HG03159 (cell line): ENCODE results near the gene SLF1.
"Not testable (repeated sequence)": the region's sequence is repeated elsewhere in the genome, so short reads cannot be mapped to it uniquely, and the experiment has no call there.

ENCODE experiments used
- ATAC-seq: cut with Tn5 transposase; IDR thresholded peaks from one replicate; pipeline ENCODE4 v1.9.1; 2021; ENCODE audit warnings: mild to moderate bottlenecking, moderate library complexity; ENCODE audit not compliant: unreplicated experiment

SLF1 gene

DNA sequence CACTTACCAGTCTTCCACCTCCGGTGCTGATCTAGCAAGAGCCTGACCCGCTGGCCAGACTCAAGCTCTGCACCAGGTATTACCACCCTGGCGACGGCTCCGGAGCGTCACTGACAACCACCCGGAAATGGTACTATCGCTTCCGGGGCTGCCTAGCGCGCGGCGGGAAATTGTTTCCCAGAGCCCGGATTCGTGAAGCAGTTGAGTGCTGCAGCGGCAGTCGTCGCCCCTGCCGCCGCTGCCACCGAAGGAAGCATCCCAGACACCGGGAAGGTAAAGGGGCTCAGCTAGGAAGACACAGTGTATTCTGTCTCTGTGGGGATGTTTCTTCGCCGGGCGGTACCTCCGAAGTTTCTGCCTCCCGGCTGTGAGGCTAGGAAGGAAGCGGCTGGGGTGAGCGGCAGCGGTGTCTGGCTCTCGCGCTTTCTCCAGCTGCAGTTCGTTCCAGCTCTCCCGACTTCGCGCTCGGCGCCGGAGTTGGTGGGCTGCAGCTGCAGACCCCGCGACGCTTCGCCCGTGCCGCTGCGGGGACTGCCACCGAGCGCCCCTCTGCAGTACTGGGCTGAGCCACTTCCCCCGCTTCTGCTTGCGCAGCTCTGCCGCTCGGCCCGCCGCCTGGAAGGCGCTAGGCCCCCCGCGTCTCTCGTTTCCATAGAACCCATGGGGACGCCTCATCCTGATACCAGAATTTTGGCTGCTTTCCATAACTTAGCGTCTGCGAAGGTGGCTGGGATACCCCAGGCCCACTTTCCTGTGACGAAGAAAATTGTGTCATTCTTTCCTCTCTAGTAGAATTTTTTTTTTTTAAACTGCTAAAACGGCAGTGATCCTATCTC lies at the start of gene SLF1, which contains the start of gene KIAA0825:
TSS of gene SLF1 (plus strand) at position 177 of the 836 bp plus-strand sequence. CDS start 10,142 bp downstream, outside the sequence.
TSS of gene KIAA0825 (minus strand) at position 112 of the 836 bp plus-strand sequence. CDS start 81,478 bp downstream, outside the sequence.
- peak; percentile 97 for ATAC-seq

DNA sequence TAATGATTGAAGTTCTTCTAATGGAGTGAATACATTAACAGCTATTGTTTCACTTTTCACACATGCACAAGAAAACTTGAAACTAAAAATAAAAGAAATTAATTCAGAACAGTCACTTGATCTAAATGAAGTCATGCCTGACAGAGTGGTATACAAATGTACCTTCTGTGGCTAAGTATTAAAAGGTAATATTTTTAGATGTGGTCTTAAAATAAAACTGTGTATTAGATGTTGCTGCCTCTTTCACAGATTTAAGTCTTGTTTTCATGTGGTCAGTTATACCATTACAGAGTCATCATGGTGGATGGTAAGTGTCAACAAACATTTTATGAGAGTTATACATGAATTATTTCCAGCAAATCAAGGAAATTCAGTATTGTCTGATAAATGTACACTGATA lies 47.1 kb upstream of the SLF1 start:
- ATAC-seq, result no peak

GRCh38 chr5:94573349-94573748 lies 45.1 kb upstream of the SLF1 start:
- ATAC-seq, result not testable (repeated sequence)

DNA sequence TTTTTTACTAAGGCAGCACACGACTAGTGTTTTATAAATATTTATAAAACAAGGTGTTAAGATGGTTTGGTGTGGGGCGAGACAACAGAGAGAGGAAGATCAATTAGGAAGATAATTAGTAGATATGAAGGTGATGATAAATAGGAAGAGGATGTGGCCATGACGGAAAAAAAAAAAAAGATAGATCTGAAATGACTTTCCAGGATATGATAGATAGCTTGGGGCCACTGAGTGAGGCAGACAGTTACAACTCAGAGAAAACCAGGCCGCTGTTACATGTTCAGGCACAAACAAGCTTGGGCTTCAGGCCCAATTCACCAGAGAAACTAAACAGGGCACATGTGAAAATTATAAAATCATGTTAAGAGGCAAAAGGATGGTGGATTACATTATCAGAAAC lies 43.3 kb upstream of the SLF1 start:
- ATAC-seq, result no peak

DNA sequence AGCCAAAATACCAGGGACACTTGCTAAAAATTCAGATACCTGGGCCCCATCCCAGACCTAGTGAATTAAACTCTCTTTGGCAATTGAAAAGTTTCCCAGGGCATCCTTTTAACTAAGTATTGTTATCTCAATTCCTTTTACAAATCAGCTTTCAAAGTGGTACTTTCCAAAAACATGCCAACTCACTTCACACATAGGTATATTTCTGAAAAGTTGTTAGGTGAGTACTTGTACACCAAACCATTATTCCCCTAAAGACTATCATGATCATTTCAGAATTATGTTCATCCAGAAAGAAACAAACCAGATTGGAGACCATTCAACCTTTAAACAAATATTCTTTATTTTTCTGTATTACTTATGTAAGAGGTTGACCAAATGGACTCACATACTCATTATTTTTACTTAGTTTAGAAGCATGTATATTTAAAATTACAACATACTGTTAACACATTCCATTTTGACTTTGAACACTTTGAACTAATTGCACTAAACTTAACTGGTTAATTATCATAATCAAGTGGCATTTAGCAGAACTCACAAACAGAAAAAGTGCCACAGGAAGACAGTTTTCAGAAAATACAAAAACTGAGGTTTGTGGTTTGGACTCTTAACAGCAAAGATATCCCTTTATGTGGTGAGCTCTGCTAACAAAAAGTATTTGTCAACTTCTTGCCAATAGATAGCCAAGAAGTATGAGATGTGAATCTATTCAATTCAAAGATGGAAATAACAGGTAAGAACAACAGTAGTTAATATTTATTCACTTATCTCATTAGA lies 40.8 kb upstream of the SLF1 start:
- ATAC-seq, result peak; percentile 82

- no peak for ATAC-seq
Observed at GRCh38 chr5:94595281-94595840, 23.1 kb upstream of the SLF1 start.

- no peak for ATAC-seq
Observed at GRCh38 chr5:94613583-94613982, 4.9 kb upstream of the SLF1 start.

- no peak for ATAC-seq
Observed at GRCh38 chr5:94614156-94614805, 4.2 kb upstream of the SLF1 start.

- ATAC-seq, result no peak
Observed at GRCh38 chr5:94615862-94616261, 2.6 kb upstream of the SLF1 start.

- peak; percentile 24 for ATAC-seq
Observed at GRCh38 chr5:94618029-94618492, 408 bp upstream of the SLF1 start.

GRCh38 chr5:94620256-94620655 lies 1.8 kb downstream of the SLF1 start:
- ATAC-seq, result no peak

DNA sequence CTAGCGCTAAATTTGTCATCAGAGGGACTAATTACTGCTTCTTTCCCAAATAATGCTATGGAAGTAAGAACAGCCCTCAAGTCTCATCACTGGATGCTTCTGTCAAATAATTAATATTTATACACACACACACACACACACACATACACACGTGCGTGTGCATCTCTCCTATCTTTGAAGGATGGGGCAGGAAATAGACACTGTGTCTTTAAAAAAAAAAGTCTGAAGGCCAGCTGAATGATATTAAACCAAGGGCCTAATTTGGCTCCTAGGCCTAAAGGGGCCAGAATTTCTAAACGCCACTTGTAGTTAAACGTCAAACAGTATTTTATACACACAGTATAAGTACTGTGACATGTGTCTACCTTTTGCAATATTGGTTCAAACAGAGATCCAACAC lies 3.3 kb downstream of the SLF1 start:
- no peak for ATAC-seq

- ATAC-seq, result no peak
Observed at GRCh38 chr5:94623011-94623410, 4.5 kb downstream of the SLF1 start.

GRCh38 chr5:94623877-94624276 lies 5.4 kb downstream of the SLF1 start:
- ATAC-seq, result no peak

DNA sequence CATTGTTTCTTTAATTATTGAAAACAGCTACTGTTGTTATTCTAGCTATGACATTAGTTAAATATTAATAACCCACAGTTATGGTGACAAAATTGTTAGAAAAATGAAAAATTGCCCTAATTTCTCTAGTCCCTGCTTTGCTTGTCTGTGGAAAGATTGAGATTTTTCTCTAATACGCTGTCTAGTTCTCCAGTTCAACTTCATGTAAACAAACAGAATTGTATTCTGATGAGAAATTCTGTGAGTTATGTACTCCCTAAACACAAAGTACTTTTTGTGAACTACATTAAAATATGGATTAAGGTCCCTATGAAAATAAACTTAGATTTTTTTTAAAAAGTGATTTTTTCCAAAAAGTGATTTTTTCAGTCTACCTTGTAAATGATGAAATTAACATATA lies 8.7 kb downstream of the SLF1 start:
- no peak for ATAC-seq

- peak; percentile 98 for ATAC-seq
Observed at GRCh38 chr5:94632024-94632423, 13.6 kb downstream of the SLF1 start.

- no peak for ATAC-seq
Observed at GRCh38 chr5:94640176-94640575, 21.7 kb downstream of the SLF1 start.

DNA sequence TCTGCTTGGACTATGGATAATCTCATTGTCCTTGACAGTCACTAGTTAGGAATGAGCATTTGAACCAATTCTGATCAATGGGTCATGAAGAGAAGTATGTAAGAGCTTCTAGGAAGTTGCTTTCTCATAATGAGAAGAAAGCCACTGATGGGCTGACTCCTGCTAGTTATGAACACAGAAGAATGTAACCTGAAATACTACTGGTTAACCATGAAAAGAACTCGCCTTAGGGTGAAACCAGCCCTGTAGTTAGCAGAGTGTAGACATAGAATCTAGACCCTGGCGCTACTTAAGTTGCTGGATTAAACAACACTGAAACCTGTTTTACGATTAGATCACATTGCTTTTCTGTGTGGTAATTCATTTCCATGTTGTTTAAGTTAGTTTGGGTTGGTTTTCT lies 26.6 kb downstream of the SLF1 start:
- no peak for ATAC-seq

DNA sequence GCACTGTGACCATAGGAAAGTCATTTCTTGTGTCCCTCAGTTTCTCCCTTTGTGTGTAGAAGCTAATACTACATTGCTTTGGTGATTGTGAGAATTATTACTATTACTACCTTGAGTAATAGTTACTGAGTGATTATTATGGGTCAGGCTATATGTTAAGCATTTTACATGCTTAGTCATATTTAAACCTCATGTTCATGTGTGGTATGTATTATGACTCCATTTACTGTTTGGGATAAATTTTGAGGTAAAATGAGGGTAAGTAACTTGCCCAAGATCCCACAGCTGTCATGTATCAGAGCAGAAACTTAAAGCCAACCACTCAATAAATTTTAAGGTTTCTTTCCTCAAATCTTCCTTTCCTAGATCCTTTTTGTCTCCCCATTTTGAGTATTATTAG lies 28.3 kb downstream of the SLF1 start:
- no peak for ATAC-seq

DNA sequence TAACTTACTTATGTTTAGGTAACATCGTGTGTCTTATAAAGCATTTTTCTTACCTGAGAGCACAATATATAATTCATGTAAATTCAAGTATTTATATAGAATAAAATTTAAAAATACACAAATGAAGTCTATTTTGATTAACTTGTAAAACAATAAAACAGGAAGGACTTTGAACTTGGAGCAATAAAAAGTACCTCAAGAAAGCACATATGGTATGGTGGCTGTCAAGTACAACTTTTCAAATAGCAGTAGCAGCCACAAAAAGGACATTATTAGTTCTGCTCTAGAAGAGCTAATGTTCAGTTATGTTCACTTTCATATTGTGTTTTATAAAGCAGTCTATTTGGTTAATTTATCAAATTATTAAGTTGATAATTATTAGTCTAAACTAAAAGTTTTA lies 31.4 kb downstream of the SLF1 start:
- ATAC-seq, result no peak

GRCh38 chr5:94658272-94658671 lies 39.8 kb downstream of the SLF1 start:
- no peak for ATAC-seq
